Uterus (tissue), 2 donors: ENCODE data around the gene ZNF439.
"Not testable (repeated sequence)": the region's sequence is repeated elsewhere in the genome, so short reads cannot be mapped to it uniquely, and the experiment has no call there.

ENCODE experiments used
- POLR2A ChIP-seq, 2 donors: fragments of 450-650 bp; IDR thresholded peaks; one replicate each; pipeline ENCODE4 v1.6.1; 2016; ENCODE audit warnings: antibody characterized with exemption in 2 of 2, mild to moderate bottlenecking in 1 of 2, moderate library complexity in 1 of 2
- TF ChIP-seq, protein P1 (sequence below), 4 experiments: fragments of 200-600 bp in 2 of 4; fragments of 450-650 bp in 2 of 4; sonication (generic) in 2 of 4; IDR thresholded peaks; one replicate each; pipeline ENCODE4 v1.5.1; 2016 to 2019; ENCODE audit warnings: antibody characterized with exemption in 4 of 4, mild to moderate bottlenecking in 2 of 4, moderate library complexity in 1 of 4

DNA sequence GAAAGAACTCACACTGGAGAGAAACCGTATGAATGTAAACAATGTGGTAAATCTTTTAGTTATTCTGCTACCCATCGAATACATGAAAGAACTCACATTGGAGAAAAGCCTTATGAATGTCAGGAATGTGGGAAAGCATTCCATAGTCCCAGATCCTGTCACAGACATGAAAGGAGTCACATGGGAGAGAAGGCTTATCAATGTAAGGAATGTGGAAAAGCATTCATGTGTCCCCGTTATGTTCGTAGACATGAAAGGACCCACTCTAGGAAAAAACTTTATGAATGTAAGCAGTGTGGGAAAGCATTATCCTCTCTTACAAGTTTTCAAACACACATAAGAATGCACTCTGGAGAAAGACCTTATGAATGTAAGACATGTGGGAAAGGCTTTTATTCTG is 19.2 kb downstream of the ZNF439 start:
- TF ChIP-seq, protein P1, sequence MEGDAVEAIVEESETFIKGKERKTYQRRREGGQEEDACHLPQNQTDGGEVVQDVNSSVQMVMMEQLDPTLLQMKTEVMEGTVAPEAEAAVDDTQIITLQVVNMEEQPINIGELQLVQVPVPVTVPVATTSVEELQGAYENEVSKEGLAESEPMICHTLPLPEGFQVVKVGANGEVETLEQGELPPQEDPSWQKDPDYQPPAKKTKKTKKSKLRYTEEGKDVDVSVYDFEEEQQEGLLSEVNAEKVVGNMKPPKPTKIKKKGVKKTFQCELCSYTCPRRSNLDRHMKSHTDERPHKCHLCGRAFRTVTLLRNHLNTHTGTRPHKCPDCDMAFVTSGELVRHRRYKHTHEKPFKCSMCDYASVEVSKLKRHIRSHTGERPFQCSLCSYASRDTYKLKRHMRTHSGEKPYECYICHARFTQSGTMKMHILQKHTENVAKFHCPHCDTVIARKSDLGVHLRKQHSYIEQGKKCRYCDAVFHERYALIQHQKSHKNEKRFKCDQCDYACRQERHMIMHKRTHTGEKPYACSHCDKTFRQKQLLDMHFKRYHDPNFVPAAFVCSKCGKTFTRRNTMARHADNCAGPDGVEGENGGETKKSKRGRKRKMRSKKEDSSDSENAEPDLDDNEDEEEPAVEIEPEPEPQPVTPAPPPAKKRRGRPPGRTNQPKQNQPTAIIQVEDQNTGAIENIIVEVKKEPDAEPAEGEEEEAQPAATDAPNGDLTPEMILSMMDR (IDR thresholded peaks at IDR 0.05): not testable (repeated sequence)
- not testable (repeated sequence) for TF ChIP-seq POLR2A (IDR thresholded peaks at IDR 0.05)
